Measurements from ENCODE around the gene NSMF. TPM values are rescaled to one million over a fixed set of nuclear protein-coding genes. Genes with fewer than 3 reads are reported as not detected.
A peak's percentile ranks its signal among the peaks of the same experiment; 100 is the strongest.

The NSMF gene
- total RNA-seq, 2 donors from 2014 or later: 17.1 to 36.4 TPM

GRCh38 chr9:137433349-137433915 lies 25.7 kb downstream of the NSMF start:
- Mint-ChIP-seq H3K27me3 (no peaks in the 10 kb centered on the region), H3K4me1 (ENCODE audit: low read depth in 2 of 2) (no peaks in the 10 kb centered on the region), H3K9me3 (no peaks in the 10 kb centered on the region), H3K27ac (no peak overlapping the region), H3K36me3 (no peaks in the 10 kb centered on the region), H3K4me3 (no peak overlapping the region)
- no peak for ATAC-seq
- no peak for DNase-seq (ENCODE audit: low spot score)

GRCh38 chr9:137432687-137433348 lies 26.3 kb downstream of the NSMF start:
- Mint-ChIP-seq H3K36me3 (no peaks in the 10 kb centered on the region), H3K27ac (no peak overlapping the region), H3K9me3 (no peaks in the 10 kb centered on the region), H3K27me3 (no peaks in the 10 kb centered on the region), H3K4me3 (no peak overlapping the region), H3K4me1 (ENCODE audit: low read depth in 2 of 2) (no peaks in the 10 kb centered on the region)
- ATAC-seq (no peak), DNase-seq (ENCODE audit: low spot score) (no peak)

DNA sequence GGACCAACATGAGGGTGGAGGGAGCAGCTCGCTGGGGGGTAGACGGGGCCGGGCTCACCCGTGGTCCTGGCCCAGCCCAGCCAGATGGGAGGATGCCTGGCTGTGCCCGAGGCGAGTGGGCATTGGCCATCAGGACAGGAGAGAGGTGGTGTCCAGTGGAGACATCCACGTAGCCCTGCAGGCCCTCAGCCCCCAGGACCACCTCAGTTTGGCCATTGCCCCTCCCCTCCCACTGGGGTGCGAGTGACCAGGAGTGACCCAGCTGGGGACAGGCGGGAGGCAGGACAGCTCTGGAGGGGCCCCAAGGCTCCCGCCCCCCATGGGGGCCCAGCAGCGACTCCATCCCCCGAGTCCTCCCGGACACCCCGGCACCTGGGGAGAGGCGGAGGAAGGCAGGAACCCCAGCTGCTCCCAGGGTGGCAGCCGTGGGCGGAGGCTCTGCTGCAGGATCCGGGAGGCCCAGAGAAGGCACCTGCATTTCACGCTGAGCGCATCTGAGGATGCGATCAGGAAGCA lies 27.7 kb downstream of the NSMF start:
- H3K27ac Mint-ChIP-seq: no peak overlapping the region
- no peaks in the 10 kb centered on the region for H3K27me3 Mint-ChIP-seq
- DNase-seq (ENCODE audit: low spot score) (no peak), ATAC-seq (no peak)
- no peaks in the 10 kb centered on the region for H3K36me3 Mint-ChIP-seq
- H3K4me3 Mint-ChIP-seq: no peak overlapping the region
- H3K4me1 Mint-ChIP-seq (ENCODE audit: low read depth in 2 of 2): no peaks in the 10 kb centered on the region
- H3K9me3 Mint-ChIP-seq: no peaks in the 10 kb centered on the region

- no peaks in the 10 kb centered on the region for H3K9me3 Mint-ChIP-seq
- H3K4me3 Mint-ChIP-seq: no peak overlapping the region
- no peaks in the 10 kb centered on the region for H3K36me3 Mint-ChIP-seq
- no peak overlapping the region for H3K27ac Mint-ChIP-seq
- H3K27me3 Mint-ChIP-seq: no peaks in the 10 kb centered on the region
- ATAC-seq (no peak), DNase-seq (ENCODE audit: low spot score) (no peak)
- H3K4me1 Mint-ChIP-seq (ENCODE audit: low read depth in 2 of 2): no peaks in the 10 kb centered on the region
Measured at GRCh38 chr9:137430723-137431415, 28.3 kb downstream of the NSMF start.

DNA sequence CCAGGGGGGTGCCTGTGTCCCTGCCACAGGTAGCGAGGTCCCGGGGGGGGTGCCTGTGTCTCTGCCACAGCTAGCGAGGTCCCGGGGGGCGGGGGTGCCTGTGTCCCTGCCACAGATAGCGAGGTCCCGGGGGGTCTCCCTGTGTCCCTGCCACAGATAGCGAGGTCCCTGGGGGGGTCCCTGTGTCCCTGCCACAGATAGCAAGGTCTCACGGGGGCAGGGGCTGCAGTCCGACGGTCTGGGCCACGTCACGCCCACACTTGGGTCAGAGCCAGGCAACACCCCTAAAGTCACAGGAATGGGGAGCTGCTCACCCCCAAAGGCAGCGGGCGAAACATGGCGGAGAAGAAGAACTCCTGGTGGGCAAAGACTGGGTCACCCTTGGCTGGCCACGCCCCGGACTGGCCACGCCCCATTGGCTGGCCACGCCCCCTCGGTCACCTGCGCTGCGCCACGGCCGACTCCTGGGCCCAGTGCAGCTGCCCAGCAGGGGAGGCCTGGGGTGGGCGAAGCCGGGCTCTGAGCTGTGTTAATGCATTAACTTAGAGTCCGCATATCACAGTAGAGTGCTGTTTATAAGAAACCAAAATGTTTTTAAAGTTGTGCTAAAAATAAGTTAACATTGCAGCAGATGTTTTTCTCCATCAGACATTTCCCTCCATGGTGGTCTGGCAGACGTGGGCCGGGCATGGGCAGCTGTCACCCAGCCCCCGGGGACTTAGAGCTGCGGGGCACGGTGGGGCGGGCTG lies 29.0 kb downstream of the NSMF start:
- Mint-ChIP-seq H3K27ac (no peak overlapping the region), H3K4me3 (no peak overlapping the region), H3K27me3 (no peaks in the 10 kb centered on the region), H3K36me3 (no peaks in the 10 kb centered on the region), H3K4me1 (ENCODE audit: low read depth in 2 of 2) (no peaks in the 10 kb centered on the region), H3K9me3 (no peaks in the 10 kb centered on the region)
- ATAC-seq (no peak), DNase-seq (ENCODE audit: low spot score) (no peak)

DNA sequence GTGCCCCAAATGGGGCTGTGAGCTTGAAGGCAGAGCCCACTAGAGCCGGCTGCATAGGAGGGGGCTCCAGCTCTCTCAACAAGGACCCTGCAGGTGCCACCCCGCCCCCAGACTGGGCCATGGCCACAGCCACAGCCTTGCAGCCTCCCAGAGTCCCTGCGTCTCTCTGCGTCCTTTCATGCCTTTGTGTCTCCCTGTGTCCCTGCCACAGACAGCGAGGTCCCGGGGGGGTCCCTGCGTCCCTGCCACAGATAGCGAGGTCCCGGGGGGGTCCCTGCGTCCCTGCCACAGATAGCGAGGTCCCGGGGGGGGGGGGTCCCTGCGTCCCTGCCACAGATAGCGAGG lies 29.6 kb downstream of the NSMF start:
- H3K4me1 Mint-ChIP-seq (ENCODE audit: low read depth in 2 of 2): no peaks in the 10 kb centered on the region
- H3K9me3 Mint-ChIP-seq: no peaks in the 10 kb centered on the region
- H3K36me3 Mint-ChIP-seq: no peaks in the 10 kb centered on the region
- H3K27me3 Mint-ChIP-seq: no peaks in the 10 kb centered on the region
- H3K27ac Mint-ChIP-seq: no peak overlapping the region
- DNase-seq (ENCODE audit: low spot score) (no peak), ATAC-seq (no peak)
- H3K4me3 Mint-ChIP-seq: no peak overlapping the region

DNA sequence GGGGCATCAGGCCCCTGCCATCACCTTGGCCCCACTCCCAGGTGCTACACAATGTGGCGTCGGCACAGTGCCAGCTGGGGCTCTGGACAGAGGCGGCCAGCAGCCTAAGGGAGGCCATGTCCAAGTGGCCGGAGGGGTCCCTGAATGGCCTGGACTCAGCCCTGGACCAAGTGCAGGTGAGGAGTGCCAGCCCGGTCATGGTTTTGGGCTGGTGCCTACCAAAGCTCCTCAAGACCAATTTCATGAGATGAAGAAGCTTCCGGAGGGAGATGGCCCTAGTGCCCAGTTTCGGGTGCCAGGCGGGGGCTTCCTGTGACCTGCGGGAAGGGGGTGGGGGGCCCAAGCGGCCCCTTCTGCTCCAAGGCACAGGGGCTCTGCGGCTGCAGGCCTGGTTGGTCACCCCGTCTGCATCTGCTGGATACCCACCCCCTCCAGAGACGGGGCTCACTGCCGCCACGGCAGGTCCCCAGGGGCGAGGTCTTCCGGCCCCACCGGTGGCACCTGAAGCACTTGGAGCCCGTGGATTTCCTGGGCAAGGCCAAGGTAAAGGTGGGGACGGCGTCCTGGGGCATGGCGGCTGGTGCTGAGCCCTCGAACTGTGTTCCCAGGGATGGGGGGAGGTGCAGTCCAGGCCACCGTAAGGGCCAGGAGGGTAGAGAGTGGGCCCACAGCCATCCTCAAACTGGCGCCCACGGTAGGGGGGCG lies 30.1 kb downstream of the NSMF start:
- Mint-ChIP-seq H3K27me3 (no peaks in the 10 kb centered on the region), H3K4me3 (no peak overlapping the region), H3K4me1 (ENCODE audit: low read depth in 2 of 2) (no peaks in the 10 kb centered on the region), H3K27ac (no peak overlapping the region), H3K9me3 (no peaks in the 10 kb centered on the region), H3K36me3 (no peaks in the 10 kb centered on the region)
- DNase-seq (ENCODE audit: low spot score) (no peak), ATAC-seq (no peak)

DNA sequence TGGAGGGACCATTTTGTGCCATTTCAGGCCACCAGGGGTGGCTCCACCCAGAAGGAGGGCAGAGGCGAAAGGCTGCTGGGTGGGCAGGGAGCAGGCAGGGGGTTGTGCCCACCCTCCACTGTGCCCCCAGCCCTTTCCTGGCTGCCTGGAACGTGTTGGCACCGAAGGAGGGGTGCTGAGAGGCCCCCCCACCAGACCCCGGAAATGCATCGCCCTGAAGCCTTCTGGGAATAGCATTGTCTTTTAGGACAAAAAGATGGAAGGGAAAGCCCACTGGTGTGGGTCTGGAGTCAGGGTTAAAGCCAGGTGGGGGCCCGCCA lies 30.9 kb downstream of the NSMF start:
- H3K36me3 Mint-ChIP-seq: no peaks in the 10 kb centered on the region
- DNase-seq (ENCODE audit: low spot score) (no peak), ATAC-seq (no peak)
- no peak overlapping the region for H3K4me3 Mint-ChIP-seq
- no peaks in the 10 kb centered on the region for H3K9me3 Mint-ChIP-seq
- no peaks in the 10 kb centered on the region for H3K4me1 Mint-ChIP-seq (ENCODE audit: low read depth in 2 of 2)
- no peaks in the 10 kb centered on the region for H3K27me3 Mint-ChIP-seq
- no peak overlapping the region for H3K27ac Mint-ChIP-seq

DNA sequence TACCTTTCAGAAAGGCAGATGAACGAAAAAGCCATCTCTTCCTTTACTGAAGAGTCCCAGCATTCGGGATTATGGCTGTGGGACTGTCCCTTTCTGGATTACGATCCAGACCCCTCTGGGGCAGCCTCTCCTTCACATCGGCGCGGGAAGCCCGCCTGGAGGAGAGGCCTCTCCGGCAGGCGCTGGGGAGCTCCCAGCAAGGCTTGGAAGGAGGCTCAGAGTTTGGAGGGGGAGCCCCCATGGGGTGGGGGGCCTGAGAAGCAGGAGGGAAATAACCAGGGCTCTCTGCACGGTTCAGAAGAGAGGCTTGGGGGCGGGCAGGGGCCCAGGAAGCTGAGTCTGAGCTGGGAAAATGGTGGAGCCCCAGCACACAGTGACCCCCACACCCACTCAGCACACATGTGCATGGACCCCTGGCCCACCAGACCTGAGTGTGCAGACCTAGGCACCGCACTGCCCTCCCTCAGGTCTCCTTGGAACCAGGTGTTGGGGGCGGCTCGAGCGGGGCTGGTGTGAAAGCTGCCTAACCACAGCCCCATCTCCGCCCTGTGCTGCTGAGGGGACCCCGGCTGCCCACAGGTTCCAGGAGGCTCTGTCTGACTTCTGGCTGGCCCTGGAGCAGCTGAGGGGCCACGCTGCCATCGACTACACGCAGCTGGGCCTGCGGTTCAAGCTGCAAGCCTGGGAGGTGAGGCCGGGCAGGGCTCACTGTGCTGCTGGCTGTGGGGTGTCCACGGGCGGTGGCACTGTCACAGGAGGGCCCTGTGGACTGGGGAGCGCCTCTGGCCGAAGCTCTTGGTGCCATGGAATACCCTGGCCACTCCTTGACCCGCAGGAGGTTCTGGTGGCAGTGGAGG lies 31.5 kb downstream of the NSMF start:
- DNase-seq (ENCODE audit: low spot score) (no peak), ATAC-seq (no peak)
- H3K27me3 Mint-ChIP-seq: no peaks in the 10 kb centered on the region
- no peaks in the 10 kb centered on the region for H3K9me3 Mint-ChIP-seq
- H3K36me3 Mint-ChIP-seq: no peaks in the 10 kb centered on the region
- no peak overlapping the region for H3K4me3 Mint-ChIP-seq
- no peak overlapping the region for H3K27ac Mint-ChIP-seq
- no peaks in the 10 kb centered on the region for H3K4me1 Mint-ChIP-seq (ENCODE audit: low read depth in 2 of 2)

DNA sequence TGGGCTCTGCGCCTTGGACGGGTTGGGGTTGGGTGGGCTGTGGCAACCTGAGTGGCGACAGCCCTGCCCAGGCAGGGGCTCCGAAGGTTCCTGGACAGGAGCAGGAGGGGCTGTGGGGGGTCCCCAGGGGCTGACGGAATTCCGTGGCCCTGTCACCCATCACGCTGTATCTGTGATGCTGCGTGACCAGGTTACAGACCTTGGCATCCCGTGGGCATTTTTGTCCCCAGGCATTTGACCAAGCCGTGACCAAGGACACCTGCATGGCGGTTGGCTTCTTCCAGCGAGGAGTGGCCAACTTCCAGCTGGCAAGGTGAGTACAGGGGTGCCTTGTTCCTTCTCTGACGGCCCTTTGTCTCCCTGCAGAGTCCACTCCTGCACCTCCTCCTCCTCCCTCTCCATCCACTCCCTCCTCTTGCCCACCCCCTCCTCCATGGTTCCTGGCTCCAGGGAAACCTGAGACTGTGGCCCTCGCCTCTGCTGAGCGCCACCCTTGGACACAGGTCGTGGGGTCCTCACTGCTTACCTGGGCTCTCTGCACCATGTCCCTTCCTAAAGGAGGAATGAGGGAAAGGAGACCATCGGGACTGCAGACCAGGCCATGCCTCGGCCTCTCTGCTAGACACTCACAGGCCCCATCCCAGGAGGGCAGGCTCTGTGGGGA lies 33.0 kb downstream of the NSMF start:
- no peaks in the 10 kb centered on the region for H3K36me3 Mint-ChIP-seq
- no peak overlapping the region for H3K27ac Mint-ChIP-seq
- DNase-seq (ENCODE audit: low spot score) (no peak), ATAC-seq (no peak)
- no peaks in the 10 kb centered on the region for H3K9me3 Mint-ChIP-seq
- H3K27me3 Mint-ChIP-seq: no peaks in the 10 kb centered on the region
- H3K4me3 Mint-ChIP-seq: no peak overlapping the region
- peaks cover 2 to 4% of the 10 kb centered on the region in 2 donors for H3K4me1 Mint-ChIP-seq (ENCODE audit: low read depth in 2 of 2)

DNA sequence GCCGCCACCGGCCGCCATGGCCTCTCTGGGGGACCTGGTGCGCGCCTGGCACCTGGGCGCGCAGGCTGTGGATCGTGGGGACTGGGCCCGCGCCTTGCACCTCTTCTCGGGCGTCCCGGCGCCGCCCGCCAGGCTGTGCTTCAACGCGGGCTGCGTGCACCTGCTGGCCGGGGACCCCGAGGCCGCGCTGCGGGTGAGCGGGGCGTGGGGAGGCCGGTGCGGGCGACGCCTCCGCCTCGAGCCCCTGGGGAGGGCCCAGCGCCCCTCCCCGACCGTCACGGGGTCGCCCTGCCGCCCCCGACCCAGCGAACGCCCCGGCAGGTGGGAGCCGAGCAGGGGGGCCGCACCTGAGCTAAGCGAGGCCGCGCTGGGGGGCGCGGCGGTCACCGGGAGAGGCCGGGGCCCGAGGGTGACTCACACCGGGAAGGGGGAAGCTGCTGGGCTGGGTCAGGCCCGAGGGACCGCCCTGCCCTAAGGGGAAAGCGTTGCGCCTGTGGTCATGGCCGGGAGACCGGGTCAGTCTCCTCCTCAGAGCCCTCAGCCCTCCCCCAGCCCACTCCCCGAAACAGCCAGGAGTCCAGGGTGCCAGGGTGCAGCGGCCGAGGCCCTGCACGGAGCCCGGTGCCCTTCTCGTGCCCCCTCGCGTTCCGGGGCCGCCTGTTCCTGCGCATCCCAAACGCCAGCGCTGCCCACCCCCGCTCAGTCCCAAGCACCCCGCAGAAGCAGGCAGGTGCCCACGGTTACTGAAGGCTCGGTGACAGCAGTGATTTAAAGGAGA lies 35.4 kb downstream of the NSMF start:
- peaks cover 2 to 4% of the 10 kb centered on the region in 2 donors for H3K4me1 Mint-ChIP-seq (ENCODE audit: low read depth in 2 of 2)
- H3K9me3 Mint-ChIP-seq: no peaks in the 10 kb centered on the region
- ATAC-seq: no peak
- no peak overlapping the region for H3K27ac Mint-ChIP-seq
- H3K27me3 Mint-ChIP-seq: no peaks in the 10 kb centered on the region
- H3K4me3 Mint-ChIP-seq: peak overlapping the region; percentile 45
- no peaks in the 10 kb centered on the region for H3K36me3 Mint-ChIP-seq
- no peak for DNase-seq (ENCODE audit: low spot score)

Measured in natural killer cell treated with Interleukin-12 subunit alpha and Interleukin-12 subunit beta and Interleukin-15 and Interleukin-18, amount 100 ng/mL, for 72 hours (primary cell).